GM12878 (cell line): ENCODE results near the gene MED19. TPM values are rescaled to one million over a fixed set of nuclear protein-coding genes. Genes with fewer than 3 reads are reported as not detected.

Experiments used
- BCL11A ChIP-seq: IDR thresholded peaks from 2 replicates; pipeline ENCODE4 v1.6.1; 2011; ENCODE audit warnings: low read depth, low read length
- CBX3 ChIP-seq: fragments of 200-600 bp; sonication (generic); IDR thresholded peaks from 2 replicates; pipeline ENCODE4 v1.6.1; 2016; ENCODE audit warnings: low read depth, borderline replicate concordance
- CHD4 ChIP-seq: fragments of 200-600 bp; sonication (generic); IDR thresholded peaks from 2 replicates; pipeline ENCODE4 v1.6.1; 2016; ENCODE audit warnings: mild to moderate bottlenecking
- FOXM1 ChIP-seq: IDR thresholded peaks from 2 replicates; pipeline ENCODE4 v1.6.1; 2012; ENCODE audit warnings: low read depth, mild to moderate bottlenecking, inconsistent platforms, low read length, moderate library complexity
- KDM1A ChIP-seq: fragments of 200-600 bp; sonication (generic); IDR thresholded peaks from 2 replicates; pipeline ENCODE4 v1.6.1; 2016; ENCODE audit warnings: borderline replicate concordance
- NBN ChIP-seq: fragments of 450-650 bp; IDR thresholded peaks from 2 replicates; pipeline ENCODE4 v1.6.1; 2016
- NFXL1 ChIP-seq: fragments of 450-650 bp; IDR thresholded peaks from 2 replicates; pipeline ENCODE4 v1.6.1; 2017; ENCODE audit warnings: antibody characterized with exemption, mild to moderate bottlenecking, borderline replicate concordance
- NRF1 ChIP-seq: conservative IDR thresholded peaks from 2 replicates; pipeline ENCODE4 v1.6.1; 2011; ENCODE audit warnings: mild to moderate bottlenecking, low read depth, low read length, improper control_type of control experiment
- RAD21 ChIP-seq: IDR thresholded peaks from 2 replicates; pipeline ENCODE4 v1.6.1; 2011; ENCODE audit warnings: mild to moderate bottlenecking, low read depth, low read length, moderate library complexity; ENCODE audit not compliant: insufficient read depth
- RFX5 ChIP-seq: IDR thresholded peaks from 2 replicates; pipeline ENCODE4 v1.6.1; 2011; ENCODE audit warnings: low read depth, low read length, improper control_type of control experiment
- SREBF1 ChIP-seq: IDR thresholded peaks from 2 replicates; pipeline ENCODE4 v1.6.1; 2012; ENCODE audit warnings: mild to moderate bottlenecking, low read length
- SREBF2 ChIP-seq: IDR thresholded peaks from 2 replicates; pipeline ENCODE4 v1.6.1; 2012; ENCODE audit warnings: mild to moderate bottlenecking, low read length
- STAT1 ChIP-seq: fragments of 450-650 bp; conservative IDR thresholded peaks from 2 replicates; pipeline ENCODE4 v1.6.1; 2014; ENCODE audit warnings: antibody characterized with exemption, mild to moderate bottlenecking
- STAT3 ChIP-seq: IDR thresholded peaks from 2 replicates; pipeline ENCODE4 v1.6.1; 2011; ENCODE audit warnings: low read depth, low read length, improper control_type of control experiment
- SUPT20H ChIP-seq: IDR thresholded peaks from 2 replicates; pipeline ENCODE4 v1.6.1; 2011; ENCODE audit warnings: low read depth, mild to moderate bottlenecking, low read length, moderate library complexity, borderline replicate concordance; ENCODE audit not compliant: control insufficient read depth
- TCF7 ChIP-seq: IDR thresholded peaks from 2 replicates; pipeline ENCODE4 v1.6.1; 2014; ENCODE audit warnings: antibody characterized with exemption, borderline replicate concordance
- ZNF622 ChIP-seq: fragments of 450-650 bp; IDR thresholded peaks from 2 replicates; pipeline ENCODE4 v1.6.1; 2017; ENCODE audit warnings: mild to moderate bottlenecking, inconsistent platforms
- polyA plus RNA-seq, 11 experiments: library from polyadenylated mRNA; depleted of rRNA in 4 of 11; unstranded in 6 of 11; stranded (reverse) in 5 of 11; fragments of >200 nt; fragmentation: Nextera tagmentation in 4 of 11; fragmentation: Illumina TruSeq in 1 of 11; extraction: Ambion mirVana in 4 of 11; extraction: Trizol in 1 of 11; gene quantifications; 1 replicate in 1 of 11; 2 replicates in 10 of 11; pipeline versions ENCODE4 v1.2.1 to v1.2.3, GENCODE V29; 2011 to 2016; ENCODE audit warnings: inconsistent platforms in 2 of 11, missing spikeins in 2 of 11, low read depth in 1 of 11
- total RNA-seq, 4 experiments: library from RNA; depleted of rRNA in 3 of 4; stranded (reverse); fragments of >200 nt in 3 of 4; fragmentation: Illumina TruSeq in 1 of 4; extraction: Trizol in 1 of 4; gene quantifications; 2 replicates each; pipeline versions ENCODE4 v1.2.1 to v1.2.3, GENCODE V29; 2013 to 2021
- TF ChIP-seq, protein P1 (sequence below): IDR thresholded peaks from 2 replicates; pipeline ENCODE4 v1.6.1; 2012; ENCODE audit warnings: low read length, inconsistent platforms
- TF ChIP-seq, protein P2 (sequence below): fragments of 150-350 bp; IDR thresholded peaks from 2 replicates; pipeline ENCODE4 v1.6.1; 2014; ENCODE audit warnings: mild to moderate bottlenecking, low read depth, low read length
- TF ChIP-seq, protein P3 (sequence below): IDR thresholded peaks from 2 replicates; pipeline ENCODE4 v1.6.1; 2011; ENCODE audit warnings: borderline replicate concordance, low read depth, mild to moderate bottlenecking, moderate library complexity, low read length; ENCODE audit not compliant: insufficient read depth, poor library complexity, severe bottlenecking
- TF ChIP-seq, protein P4 (sequence below): IDR thresholded peaks from 2 replicates; pipeline ENCODE4 v1.6.1; 2012; ENCODE audit warnings: mild to moderate bottlenecking, low read depth, low read length
- TF ChIP-seq, protein P5 (sequence below): IDR thresholded peaks from 2 replicates; pipeline ENCODE4 v1.6.1; 2011; ENCODE audit warnings: mild to moderate bottlenecking, low read depth, low read length, moderate library complexity; ENCODE audit not compliant: insufficient replicate concordance

The MED19 gene
- total and polyA plus RNA-seq, 10 of the 15 experiments (the other 5 are each of a cell fraction or from before 2014, with no cell fraction given), result 4.9 to 28.2 (median 17.3) TPM

DNA sequence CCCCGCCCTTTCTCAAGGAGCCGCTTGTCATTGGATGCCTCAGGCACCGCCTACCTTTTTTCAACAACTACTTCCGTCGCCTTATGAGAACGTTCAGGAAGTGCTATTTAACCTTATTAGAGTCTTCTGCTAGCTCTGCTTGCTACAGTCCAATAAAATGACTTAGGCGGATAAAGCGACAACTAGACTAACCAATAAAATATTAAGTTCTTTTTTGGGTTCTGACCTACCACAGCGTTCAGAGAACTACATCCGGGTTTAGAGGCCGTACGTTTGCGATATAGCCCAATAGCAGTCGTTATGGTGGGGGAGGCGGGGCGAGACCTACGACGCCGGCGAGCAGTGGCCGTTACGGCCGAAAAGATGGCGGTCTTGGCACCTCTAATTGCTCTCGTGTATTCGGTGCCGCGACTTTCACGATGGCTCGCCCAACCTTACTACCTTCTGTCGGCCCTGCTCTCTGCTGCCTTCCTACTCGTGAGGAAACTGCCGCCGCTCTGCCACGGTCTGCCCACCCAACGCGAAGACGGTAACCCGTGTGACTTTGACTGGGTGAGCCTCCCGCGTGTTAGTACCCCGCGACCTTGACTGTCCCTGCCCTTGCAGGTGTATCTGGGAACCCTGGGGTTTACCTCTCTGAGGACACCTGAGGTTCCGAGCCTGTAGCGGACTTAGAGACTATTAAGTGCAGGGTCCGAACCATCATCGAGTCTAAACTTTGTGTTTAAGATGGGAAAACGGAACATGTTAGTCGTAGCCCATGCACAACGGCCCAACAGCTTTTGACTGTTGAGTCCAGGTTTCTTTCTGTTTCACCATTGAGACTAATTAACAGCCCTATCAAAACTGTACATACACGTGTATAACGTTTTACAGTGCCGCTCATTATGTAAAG lies 488 bp upstream of the MED19 start, which contains the start of gene TMX2 (continued):
- TF ChIP-seq KDM1A, result no peak
- TF ChIP-seq, protein P1, sequence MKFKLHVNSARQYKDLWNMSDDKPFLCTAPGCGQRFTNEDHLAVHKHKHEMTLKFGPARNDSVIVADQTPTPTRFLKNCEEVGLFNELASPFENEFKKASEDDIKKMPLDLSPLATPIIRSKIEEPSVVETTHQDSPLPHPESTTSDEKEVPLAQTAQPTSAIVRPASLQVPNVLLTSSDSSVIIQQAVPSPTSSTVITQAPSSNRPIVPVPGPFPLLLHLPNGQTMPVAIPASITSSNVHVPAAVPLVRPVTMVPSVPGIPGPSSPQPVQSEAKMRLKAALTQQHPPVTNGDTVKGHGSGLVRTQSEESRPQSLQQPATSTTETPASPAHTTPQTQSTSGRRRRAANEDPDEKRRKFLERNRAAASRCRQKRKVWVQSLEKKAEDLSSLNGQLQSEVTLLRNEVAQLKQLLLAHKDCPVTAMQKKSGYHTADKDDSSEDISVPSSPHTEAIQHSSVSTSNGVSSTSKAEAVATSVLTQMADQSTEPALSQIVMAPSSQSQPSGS, result no peak
- no peak for TF ChIP-seq STAT3
- no peak for TF ChIP-seq SREBF2
- no peak for TF ChIP-seq CHD4
- no peak for TF ChIP-seq ZNF622
- TF ChIP-seq, protein P2, sequence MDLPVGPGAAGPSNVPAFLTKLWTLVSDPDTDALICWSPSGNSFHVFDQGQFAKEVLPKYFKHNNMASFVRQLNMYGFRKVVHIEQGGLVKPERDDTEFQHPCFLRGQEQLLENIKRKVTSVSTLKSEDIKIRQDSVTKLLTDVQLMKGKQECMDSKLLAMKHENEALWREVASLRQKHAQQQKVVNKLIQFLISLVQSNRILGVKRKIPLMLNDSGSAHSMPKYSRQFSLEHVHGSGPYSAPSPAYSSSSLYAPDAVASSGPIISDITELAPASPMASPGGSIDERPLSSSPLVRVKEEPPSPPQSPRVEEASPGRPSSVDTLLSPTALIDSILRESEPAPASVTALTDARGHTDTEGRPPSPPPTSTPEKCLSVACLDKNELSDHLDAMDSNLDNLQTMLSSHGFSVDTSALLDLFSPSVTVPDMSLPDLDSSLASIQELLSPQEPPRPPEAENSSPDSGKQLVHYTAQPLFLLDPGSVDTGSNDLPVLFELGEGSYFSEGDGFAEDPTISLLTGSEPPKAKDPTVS, result no peak
- peak; percentile 67 for TF ChIP-seq NBN
- TF ChIP-seq RFX5, result peak; percentile 5; the same call in 1 of the 2 replicates
- TF ChIP-seq FOXM1, result no peak
- no peak for TF ChIP-seq STAT1
- TF ChIP-seq TCF7, result no peak
- no peak for TF ChIP-seq RAD21
- TF ChIP-seq BCL11A, result no peak
- no peak for TF ChIP-seq SUPT20H
- TF ChIP-seq, protein P3, sequence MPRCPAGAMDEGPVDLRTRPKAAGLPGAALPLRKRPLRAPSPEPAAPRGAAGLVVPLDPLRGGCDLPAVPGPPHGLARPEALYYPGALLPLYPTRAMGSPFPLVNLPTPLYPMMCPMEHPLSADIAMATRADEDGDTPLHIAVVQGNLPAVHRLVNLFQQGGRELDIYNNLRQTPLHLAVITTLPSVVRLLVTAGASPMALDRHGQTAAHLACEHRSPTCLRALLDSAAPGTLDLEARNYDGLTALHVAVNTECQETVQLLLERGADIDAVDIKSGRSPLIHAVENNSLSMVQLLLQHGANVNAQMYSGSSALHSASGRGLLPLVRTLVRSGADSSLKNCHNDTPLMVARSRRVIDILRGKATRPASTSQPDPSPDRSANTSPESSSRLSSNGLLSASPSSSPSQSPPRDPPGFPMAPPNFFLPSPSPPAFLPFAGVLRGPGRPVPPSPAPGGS, result peak; percentile 0
- TF ChIP-seq, protein P4, sequence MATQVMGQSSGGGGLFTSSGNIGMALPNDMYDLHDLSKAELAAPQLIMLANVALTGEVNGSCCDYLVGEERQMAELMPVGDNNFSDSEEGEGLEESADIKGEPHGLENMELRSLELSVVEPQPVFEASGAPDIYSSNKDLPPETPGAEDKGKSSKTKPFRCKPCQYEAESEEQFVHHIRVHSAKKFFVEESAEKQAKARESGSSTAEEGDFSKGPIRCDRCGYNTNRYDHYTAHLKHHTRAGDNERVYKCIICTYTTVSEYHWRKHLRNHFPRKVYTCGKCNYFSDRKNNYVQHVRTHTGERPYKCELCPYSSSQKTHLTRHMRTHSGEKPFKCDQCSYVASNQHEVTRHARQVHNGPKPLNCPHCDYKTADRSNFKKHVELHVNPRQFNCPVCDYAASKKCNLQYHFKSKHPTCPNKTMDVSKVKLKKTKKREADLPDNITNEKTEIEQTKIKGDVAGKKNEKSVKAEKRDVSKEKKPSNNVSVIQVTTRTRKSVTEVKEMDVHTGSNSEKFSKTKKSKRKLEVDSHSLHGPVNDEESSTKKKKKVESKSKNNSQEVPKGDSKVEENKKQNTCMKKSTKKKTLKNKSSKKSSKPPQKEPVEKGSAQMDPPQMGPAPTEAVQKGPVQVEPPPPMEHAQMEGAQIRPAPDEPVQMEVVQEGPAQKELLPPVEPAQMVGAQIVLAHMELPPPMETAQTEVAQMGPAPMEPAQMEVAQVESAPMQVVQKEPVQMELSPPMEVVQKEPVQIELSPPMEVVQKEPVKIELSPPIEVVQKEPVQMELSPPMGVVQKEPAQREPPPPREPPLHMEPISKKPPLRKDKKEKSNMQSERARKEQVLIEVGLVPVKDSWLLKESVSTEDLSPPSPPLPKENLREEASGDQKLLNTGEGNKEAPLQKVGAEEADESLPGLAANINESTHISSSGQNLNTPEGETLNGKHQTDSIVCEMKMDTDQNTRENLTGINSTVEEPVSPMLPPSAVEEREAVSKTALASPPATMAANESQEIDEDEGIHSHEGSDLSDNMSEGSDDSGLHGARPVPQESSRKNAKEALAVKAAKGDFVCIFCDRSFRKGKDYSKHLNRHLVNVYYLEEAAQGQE, result no peak
- TF ChIP-seq CBX3, result no peak
- TF ChIP-seq, protein P5, sequence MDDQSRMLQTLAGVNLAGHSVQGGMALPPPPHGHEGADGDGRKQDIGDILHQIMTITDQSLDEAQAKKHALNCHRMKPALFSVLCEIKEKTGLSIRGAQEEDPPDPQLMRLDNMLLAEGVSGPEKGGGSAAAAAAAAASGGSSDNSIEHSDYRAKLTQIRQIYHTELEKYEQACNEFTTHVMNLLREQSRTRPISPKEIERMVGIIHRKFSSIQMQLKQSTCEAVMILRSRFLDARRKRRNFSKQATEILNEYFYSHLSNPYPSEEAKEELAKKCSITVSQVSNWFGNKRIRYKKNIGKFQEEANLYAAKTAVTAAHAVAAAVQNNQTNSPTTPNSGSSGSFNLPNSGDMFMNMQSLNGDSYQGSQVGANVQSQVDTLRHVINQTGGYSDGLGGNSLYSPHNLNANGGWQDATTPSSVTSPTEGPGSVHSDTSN, result peak; percentile 91
- TF ChIP-seq NRF1, result no peak
- no peak for TF ChIP-seq SREBF1
- no peak for TF ChIP-seq NFXL1
